NCI-H128 (cell line): ENCODE measurements around the gene FFAR3.
"Not testable (repeated sequence)": the region's sequence is repeated elsewhere in the genome, so short reads cannot be mapped to it uniquely, and the experiment has no call there.

ENCODE experiments used
- DNase-seq: peaks from one replicate; lab custom pipeline; 2025; ENCODE audit not compliant: unreplicated experiment; lab: John Stamatoyannopoulos, UW

The FFAR3 gene

GRCh38 chr19:35349614-35350521 is 8.4 kb upstream of the FFAR3 start:
- no peak for DNase-seq

DNA sequence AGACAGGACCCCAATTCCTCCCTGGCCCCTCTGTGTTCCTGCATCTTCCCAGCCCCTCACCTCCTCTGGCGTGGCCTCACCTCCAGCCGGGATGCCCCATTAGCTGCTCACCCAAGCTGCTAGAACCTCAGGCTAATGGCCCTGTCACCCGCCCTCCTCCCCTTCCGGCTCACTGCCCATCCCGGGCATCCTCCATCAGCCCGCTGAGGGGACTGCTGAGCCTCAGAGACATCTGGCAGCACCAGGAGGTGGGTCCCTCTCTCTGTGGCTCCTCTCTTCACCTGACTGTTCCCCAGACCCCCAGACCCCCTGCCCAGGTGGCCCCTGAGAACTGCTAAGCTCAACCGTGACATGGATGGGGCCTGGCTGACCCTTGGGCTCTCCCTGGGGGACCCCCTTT is 7.7 kb upstream of the FFAR3 start:
- no peak for DNase-seq

DNA sequence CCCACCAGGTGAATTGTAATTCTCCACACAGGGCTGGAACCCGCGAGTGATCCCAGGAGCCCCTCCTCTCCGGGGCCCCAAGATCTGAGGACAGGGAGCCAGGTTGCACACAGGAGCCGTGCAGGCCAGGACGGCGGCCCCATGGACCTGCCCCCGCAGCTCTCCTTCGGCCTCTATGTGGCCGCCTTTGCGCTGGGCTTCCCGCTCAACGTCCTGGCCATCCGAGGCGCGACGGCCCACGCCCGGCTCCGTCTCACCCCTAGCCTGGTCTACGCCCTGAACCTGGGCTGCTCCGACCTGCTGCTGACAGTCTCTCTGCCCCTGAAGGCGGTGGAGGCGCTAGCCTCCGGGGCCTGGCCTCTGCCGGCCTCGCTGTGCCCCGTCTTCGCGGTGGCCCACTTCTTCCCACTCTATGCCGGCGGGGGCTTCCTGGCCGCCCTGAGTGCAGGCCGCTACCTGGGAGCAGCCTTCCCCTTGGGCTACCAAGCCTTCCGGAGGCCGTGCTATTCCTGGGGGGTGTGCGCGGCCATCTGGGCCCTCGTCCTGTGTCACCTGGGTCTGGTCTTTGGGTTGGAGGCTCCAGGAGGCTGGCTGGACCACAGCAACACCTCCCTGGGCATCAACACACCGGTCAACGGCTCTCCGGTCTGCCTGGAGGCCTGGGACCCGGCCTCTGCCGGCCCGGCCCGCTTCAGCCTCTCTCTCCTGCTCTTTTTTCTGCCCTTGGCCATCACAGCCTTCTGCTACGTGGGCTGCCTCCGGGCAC is 6.7 kb upstream of the FFAR3 start:
- no peak for DNase-seq

DNA sequence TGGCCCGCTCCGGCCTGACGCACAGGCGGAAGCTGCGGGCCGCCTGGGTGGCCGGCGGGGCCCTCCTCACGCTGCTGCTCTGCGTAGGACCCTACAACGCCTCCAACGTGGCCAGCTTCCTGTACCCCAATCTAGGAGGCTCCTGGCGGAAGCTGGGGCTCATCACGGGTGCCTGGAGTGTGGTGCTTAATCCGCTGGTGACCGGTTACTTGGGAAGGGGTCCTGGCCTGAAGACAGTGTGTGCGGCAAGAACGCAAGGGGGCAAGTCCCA is 6.1 kb upstream of the FFAR3 start:
- DNase-seq, result no peak

GRCh38 chr19:35352448-35353304 is 5.6 kb upstream of the FFAR3 start:
- no peak for DNase-seq

DNA sequence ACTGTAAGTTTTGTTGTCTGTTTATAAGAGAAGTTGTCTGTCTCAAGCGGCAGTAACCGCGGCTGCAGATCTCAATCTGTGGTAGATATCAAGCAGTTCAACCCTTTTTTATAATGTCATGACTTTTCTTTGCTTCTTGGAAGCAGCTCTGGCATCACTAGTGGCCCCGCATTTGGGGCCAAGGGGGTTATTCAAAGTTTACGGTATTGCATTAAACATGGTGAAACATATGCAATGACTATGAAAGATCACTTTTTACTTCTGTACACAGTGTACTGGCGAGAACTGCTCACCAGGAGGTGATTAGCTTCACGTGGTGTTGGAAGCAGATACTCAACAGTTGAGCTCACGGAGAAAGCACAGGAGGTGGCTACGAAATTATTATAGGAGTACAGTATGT is 4.6 kb upstream of the FFAR3 start:
- DNase-seq, result no peak

DNA sequence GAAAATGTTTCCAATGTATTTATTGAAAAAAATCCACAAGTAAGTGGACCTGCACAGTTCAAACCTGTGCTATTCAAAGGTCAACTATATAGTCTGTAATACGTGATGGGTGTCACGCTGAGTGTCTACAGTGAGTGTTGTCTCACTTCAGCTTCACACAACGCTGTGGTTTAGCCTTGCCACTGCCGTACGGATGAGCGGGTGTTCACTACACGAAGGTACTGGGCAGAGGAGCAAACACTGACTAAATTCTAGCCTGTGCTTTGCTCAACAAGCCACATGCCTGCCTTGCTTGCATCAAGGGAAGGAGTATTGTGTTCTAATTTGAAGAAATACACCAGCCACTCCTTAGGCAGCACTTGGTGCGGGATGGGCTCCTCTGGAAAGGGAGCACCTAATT is 3.4 kb upstream of the FFAR3 start:
- no peak for DNase-seq

- DNase-seq, result no peak
These were observed 2.3 kb upstream of the FFAR3 start for GRCh38 chr19:35355791-35356460.

GRCh38 chr19:35358834-35359233 is 574 bp downstream of the FFAR3 start:
- DNase-seq, result not testable (repeated sequence)

DNA sequence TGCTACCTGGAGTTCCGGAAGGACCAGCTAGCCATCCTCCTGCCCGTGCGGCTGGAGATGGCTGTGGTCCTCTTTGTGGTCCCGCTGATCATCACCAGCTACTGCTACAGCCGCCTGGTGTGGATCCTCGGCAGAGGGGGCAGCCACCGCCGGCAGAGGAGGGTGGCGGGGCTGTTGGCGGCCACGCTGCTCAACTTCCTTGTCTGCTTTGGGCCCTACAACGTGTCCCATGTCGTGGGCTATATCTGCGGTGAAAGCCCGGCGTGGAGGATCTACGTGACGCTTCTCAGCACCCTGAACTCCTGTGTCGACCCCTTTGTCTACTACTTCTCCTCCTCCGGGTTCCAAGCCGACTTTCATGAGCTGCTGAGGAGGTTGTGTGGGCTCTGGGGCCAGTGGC is 1.1 kb downstream of the FFAR3 start:
- DNase-seq, result not testable (repeated sequence)

DNA sequence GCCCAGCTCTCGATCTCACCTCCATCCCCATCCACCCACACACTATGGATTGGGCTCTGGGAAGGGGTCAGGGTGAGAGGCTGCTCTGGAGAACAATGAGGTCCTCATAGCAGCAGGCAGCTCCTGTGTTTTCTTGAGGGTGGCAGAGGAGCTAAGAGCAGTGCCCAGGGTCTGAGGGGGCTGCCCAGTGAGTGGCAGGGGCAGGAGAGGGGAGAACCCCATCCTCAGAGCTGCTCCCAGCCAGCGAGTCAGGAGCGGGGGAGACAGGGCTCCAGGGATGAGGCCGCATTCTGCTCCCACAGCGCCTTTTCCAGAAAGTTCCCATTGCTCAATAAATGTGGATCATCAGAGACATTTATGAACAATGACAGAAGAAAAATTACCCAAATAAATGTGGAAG is 1.8 kb downstream of the FFAR3 start:
- not testable (repeated sequence) for DNase-seq

DNA sequence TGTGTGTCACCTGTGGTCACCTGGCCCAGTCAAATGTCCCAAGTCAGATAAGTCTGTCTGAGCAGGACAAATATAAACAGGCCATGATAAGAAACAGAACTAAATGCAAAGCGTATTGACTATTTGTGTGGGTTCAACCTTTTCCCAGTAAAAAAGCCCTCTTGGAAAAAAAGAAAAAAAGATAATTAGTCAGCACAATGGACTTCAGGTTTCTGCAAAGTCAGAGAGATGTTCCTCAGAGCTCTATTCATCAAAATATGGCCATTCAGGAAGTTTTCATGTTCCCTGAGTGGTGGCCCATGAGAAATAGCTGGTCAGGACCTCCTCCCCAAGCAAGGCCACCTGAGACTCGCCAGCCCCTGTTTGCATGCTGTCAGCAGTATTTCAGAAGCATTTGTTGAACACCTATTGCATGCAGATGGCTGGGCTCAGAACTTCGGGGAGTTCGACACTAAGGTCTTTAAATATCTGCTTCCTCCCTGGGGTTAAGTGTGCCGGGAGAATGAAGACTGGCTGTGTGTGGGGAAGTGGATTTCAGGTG is 2.7 kb downstream of the FFAR3 start:
- no peak for DNase-seq

DNA sequence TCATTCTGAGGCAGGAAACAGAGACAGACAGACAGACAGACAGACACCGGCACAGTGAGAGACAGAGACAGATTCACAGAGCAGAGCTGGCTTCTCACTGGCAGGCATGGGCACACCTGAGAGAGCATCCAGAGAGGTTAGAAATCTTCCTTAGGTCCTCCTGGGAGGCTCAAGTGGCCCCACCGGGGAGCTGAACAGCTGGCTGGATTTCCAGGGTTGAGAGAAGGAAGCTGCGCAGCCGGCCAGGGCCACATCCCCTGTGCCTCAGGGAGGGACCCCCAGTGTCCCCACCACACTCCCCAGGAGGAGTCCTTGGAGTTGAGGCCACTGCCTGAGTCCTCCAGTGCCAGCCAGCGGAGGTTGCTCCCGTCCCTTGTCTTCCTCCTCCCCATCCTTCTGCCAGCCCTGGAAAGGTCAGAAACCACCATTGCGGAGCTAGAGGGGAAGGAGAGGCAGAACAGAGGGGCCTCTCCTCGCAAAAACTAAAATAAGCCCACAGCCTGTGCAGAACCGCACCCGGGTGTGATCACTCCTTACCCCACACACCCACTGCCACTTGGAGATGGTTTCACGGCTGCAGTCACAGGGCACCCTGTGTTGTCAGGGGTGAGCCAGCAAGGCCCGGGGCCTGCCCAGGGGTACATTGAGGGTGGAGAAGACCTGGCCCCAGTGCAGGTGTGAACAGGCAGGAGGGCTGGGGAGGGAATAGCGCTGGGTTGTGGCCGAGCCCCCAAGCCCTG is 4.2 kb downstream of the FFAR3 start:
- no peak for DNase-seq

- no peak for DNase-seq
These were observed 4.8 kb downstream of the FFAR3 start for GRCh38 chr19:35363001-35363590.

GRCh38 chr19:35363711-35364425 is 5.6 kb downstream of the FFAR3 start:
- no peak for DNase-seq

DNA sequence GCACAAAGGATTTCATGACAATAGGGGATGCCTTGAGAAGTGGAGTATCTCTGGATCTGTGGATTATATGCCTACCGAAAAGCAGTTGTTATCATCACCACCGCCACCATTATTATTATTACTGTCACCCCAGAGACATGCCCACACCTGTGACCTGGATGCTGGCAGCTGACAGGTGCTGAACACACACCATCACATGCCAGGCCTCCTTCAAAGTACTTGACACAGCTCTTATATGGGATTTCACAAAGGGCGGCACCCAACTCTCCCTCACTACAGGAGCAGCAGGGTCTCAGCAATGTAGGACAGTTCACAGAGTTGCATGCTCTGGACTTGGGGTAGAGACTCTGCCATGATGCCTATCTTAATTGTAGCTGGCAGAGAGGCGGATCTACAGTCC is 7.0 kb downstream of the FFAR3 start:
- no peak for DNase-seq

DNA sequence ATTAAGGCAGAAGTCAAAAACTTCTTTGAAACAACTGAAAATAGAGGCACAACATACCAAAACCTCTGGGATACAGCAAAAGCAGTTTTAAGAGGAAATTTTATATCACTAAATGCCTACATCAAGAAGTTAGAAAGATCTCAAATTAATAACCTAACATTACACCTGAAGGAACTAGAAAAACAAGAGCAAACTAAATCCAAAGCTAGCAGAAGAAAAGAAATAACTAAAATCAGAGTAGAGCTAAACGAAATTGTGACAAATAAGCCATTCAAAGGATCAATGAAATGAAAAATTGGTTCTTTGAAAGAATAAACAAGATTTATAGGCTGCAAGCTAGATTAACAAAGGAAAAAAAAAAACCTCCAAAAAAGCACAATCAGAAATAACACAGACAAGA is 10.1 kb downstream of the FFAR3 start:
- no peak for DNase-seq

- no peak for DNase-seq
These were observed 11.3 kb downstream of the FFAR3 start for GRCh38 chr19:35369522-35369921.

GRCh38 chr19:35370722-35371121 is 12.5 kb downstream of the FFAR3 start, which contains the start of gene GPR42:
GPR42 (plus strand) TSS chr19:35371068; CDS start chr19:35371360, 292 bp downstream.
- DNase-seq, result no peak
